Stimulated activated naive CD8-positive, alpha-beta T cell treated with anti-CD3 and anti-CD28 coated beads, Interleukin-15, Interleukin-2, amounts not matched to agents 100 ng/mL and 50 ng/mL, for 24 hours (primary cell): ENCODE data around the gene LHFPL5.

Experiments
- H3K27ac Mint-ChIP-seq: one replicate; pipeline ENCODE4 v1.8.0; 2021; ENCODE audit warnings: mild to moderate bottlenecking, mixed read lengths
- H3K27me3 Mint-ChIP-seq: one replicate; pipeline ENCODE4 v1.8.0; 2021; ENCODE audit warnings: mixed read lengths
- H3K36me3 Mint-ChIP-seq: one replicate; pipeline ENCODE4 v1.8.0; 2021; ENCODE audit warnings: low read depth, mixed read lengths
- H3K4me1 Mint-ChIP-seq: one replicate; pipeline ENCODE4 v1.8.0; 2021; ENCODE audit warnings: low read depth, mixed read lengths
- H3K4me3 Mint-ChIP-seq: one replicate; pipeline ENCODE4 v1.8.0; 2021; ENCODE audit warnings: mild to moderate bottlenecking, mixed read lengths
- H3K9me3 Mint-ChIP-seq: one replicate; pipeline ENCODE4 v1.8.0; 2021; ENCODE audit warnings: mixed read lengths

Gene LHFPL5

DNA sequence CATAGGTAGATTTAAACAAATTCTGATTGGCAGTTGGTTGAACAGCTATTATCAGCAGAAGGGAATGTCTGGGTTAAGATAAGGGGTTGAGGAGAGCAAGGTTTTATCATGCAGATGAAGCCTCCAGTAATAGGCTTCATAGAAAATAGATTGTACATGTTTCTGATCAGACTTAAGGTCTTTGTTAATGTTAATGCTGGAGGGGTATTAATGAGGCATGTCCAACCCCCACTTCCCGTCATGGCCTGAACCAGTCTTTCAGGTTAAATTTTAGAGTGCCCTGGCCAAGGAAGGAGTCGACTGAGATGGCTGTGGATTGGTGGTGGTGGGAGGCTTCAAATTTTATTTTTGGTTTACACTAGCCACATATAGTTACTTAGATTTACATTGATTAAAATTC, 21.0 kb upstream of the LHFPL5 start:
- Mint-ChIP-seq H3K4me3 (no peak overlapping the region), H3K36me3 (no peaks in the 10 kb centered on the region), H3K4me1 (no peaks in the 10 kb centered on the region), H3K27ac (no peak overlapping the region), H3K27me3 (peaks cover 43% of the 10 kb centered on the region), H3K9me3 (no peaks in the 10 kb centered on the region)

DNA sequence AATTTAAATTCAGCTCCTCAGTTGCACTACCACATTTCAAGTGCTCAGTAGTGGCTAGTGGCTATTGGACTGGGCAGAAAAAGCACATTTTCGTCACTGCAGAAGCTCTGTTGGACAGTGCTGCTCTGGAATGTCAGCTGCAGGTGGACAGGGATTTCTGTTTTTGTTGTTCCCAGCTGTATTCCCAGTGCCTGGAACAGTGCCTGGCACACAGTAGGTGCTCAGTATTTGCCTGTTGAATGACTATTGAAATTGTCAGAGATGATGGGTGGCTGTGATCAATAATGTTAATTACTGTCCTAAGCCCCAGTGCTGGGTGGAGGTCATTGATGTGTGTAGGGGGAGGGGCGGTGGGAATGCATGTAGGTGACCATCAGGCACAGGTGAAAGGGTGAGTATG, 18.9 kb upstream of the LHFPL5 start:
- H3K36me3 Mint-ChIP-seq = no peaks in the 10 kb centered on the region
- H3K4me1 Mint-ChIP-seq = no peaks in the 10 kb centered on the region
- H3K27ac Mint-ChIP-seq = no peak overlapping the region
- no peak overlapping the region for H3K4me3 Mint-ChIP-seq
- H3K9me3 Mint-ChIP-seq = no peaks in the 10 kb centered on the region
- peaks cover 49% of the 10 kb centered on the region for H3K27me3 Mint-ChIP-seq

DNA sequence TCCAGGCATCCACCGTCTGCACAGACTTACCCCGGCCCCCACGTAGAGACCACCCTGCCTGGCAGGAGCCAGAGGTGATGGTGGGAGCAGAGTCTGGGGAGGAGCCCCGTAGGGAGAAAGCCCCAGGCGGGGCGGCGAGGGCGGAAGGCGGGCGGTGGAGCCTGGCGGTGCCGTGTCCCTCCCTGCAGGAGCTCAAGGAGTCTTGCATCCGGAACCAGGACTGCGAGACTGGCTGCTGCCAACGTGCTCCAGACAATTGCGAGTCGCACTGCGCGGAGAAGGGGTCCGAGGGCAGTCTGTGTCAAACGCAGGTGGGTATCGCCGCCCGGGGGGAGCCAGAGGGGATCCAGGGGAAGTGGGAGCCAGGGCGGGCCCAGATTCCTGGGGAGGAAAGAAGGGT, 18.3 kb upstream of the LHFPL5 start:
- no peaks in the 10 kb centered on the region for H3K4me1 Mint-ChIP-seq
- H3K27me3 Mint-ChIP-seq = peaks cover 46% of the 10 kb centered on the region
- H3K27ac Mint-ChIP-seq = no peak overlapping the region
- H3K4me3 Mint-ChIP-seq = no peak overlapping the region
- no peaks in the 10 kb centered on the region for H3K9me3 Mint-ChIP-seq
- no peaks in the 10 kb centered on the region for H3K36me3 Mint-ChIP-seq

DNA sequence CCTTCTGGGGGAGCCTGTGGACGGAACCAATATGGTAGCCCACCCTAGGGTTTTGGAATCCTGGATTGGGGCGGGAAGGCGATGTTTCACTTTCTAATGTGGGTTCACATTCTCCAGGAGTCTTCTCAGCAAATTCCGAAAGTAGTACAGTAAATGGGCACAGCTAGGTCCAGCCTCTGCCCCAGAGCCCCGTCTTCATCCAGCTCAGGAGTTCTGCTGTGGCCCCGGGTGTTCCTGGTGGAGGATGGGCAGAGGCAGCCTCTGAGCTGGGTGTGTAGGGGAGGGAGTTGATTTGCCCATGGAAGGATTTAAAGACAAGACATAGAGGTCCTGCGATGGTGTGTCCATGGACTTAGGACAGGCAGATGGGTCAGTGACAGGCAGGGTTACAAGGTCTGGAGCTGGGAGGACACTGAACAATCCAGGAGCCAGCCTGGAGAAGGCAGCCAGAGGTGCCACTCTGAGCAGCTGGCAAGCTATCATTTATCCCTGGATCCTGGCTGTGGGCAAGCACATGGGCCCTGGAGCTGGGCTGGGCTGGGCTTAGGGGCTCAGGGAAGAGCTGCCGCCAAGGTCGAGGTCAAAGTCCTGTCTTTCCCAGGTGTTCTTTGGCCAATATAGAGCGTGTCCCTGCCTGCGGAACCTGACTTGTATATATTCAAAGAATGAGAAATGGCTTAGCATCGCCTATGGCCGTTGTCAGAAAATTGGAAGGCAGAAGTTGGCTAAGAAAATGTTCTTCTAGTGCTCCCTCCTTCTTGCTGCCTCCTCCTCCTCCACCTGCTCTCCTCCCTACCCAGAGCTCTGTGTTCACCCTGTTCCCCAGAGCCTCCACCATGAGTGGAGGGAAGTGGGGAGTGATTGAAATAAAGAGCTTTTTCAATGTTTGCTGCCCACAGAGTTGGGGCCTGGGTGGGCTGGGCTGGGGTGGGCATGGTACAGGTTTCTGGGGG, 17.6 kb upstream of the LHFPL5 start:
- H3K9me3 Mint-ChIP-seq = no peaks in the 10 kb centered on the region
- H3K27ac Mint-ChIP-seq = no peak overlapping the region
- H3K27me3 Mint-ChIP-seq = peaks cover 46% of the 10 kb centered on the region
- no peaks in the 10 kb centered on the region for H3K36me3 Mint-ChIP-seq
- no peak overlapping the region for H3K4me3 Mint-ChIP-seq
- no peaks in the 10 kb centered on the region for H3K4me1 Mint-ChIP-seq

DNA sequence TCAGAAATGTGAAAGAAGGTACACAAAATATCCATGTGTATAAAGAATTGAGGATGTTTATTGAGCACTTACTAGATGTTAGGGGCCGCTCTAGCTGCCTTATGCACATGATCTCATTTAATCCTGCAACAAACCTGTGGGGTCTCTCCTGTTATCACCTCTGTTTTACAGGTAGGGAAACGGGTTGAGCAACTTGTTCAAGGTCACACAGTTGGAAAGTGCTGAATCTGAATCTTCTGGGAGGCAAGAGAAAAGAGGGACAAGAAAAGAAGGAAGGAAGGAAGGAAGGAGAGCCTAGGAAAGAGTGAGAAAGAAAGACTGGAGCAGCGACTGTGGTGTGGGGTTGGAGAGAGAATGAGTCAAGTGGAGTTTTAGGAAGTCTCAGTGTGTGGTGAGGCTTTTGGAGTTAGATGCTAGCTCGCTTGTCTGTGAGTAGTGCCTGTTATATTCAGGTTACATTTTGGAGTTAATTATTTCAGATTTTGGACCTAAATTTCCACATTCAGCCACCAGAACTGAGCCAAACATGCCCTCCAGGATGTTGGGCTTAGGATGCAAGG, 16.6 kb upstream of the LHFPL5 start:
- Mint-ChIP-seq H3K4me3 (no peak overlapping the region), H3K27ac (no peak overlapping the region), H3K27me3 (peaks cover 46% of the 10 kb centered on the region), H3K9me3 (no peaks in the 10 kb centered on the region), H3K4me1 (no peaks in the 10 kb centered on the region), H3K36me3 (no peaks in the 10 kb centered on the region)

DNA sequence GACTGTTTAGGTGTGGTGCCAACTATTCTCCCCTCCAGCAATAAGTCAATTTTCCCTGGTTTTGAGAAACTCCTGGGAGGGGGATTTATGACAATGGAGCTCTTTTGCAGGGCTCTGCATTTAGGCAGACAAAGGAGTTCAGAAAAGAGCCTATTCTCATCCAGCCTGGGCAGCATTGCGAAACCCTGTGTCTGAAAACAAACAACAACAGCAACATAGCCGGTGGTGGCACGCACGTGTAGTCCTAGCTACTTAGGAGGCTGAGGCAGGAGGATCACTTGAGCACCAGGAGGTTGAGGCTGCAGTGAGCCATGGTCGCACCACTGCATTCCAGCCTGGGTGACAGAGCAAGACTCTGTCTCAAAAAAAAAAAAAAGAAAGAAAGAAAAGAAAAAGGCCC, 14.5 kb upstream of the LHFPL5 start:
- Mint-ChIP-seq H3K36me3 (no peaks in the 10 kb centered on the region), H3K27me3 (peaks cover 36% of the 10 kb centered on the region), H3K27ac (no peak overlapping the region), H3K4me3 (no peak overlapping the region), H3K9me3 (no peaks in the 10 kb centered on the region), H3K4me1 (no peaks in the 10 kb centered on the region)

DNA sequence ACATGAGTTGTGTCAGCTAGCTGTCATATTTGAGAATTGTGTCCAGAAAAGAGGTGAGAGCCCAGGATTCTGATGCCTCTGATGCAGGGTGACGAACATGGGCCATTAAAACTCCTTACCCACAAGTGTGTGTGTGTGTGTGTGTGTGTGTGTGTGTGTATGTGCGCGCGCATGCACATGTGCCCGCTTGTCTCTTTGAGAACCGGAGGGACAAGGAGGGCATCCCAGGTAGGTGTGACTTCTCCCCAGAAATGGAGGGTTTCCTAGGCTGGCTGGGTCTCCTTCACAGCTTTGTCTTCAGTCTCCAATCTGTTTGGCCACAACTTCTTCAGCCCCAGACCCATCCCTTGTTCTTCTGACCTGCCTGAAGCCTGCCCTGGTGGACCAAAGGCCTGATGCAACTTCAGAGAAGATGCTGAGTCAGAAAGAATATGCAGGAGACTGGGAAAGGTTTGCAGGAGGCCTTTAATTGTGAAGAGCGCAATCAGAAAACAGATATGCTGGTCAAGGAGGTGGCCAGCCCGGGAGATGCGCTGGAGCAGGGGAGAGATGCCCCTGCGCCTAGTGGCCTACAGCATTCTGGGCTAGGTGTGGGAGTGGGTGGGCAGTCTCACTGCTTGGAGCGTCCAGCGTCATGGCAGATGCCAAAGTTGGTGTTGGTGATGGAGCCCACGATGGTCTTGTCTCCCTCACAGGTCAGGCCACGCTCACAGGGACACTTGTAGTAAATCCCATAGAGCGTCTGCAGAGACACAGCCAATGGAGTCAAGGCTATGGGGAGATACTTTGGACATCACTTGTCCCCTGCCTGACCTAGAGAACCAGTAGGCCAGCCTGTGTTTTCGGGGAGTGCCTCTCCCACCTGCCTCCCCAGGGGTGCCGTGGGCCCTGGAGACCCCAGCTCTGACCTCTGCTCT, 10.4 kb upstream of the LHFPL5 start:
- no peak overlapping the region for H3K4me3 Mint-ChIP-seq
- no peak overlapping the region for H3K27ac Mint-ChIP-seq
- no peaks in the 10 kb centered on the region for H3K4me1 Mint-ChIP-seq
- H3K27me3 Mint-ChIP-seq = peaks cover 6% of the 10 kb centered on the region
- no peaks in the 10 kb centered on the region for H3K36me3 Mint-ChIP-seq
- no peaks in the 10 kb centered on the region for H3K9me3 Mint-ChIP-seq

DNA sequence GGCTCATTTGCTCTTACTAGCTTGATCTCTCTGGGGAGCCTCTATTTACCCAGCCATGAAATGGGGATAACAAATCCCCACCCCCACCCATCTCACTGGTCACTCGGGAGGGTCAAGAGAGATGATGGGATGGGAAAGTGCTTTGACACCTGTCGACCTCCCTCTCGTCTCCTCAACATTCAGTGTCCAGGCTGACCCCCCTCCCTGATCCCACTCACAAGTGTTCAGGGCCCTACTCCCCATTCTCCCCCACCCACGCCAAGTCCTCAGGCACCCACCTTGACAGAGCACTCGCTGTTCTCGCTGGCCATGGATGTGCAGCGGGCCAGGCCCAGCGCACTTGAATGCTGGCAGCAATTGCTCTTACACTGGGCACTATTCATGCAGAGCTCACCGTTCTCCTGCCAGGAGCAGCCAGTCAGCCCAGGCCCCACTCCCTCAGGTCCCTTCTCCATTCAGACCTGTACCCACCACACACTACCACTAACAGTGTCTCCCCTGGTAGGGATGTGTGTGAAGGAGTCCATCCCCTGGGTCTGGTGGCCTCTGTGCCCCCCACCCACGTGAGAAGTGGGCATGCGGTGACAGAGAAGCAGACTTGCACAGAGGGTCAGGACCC, 9.6 kb upstream of the LHFPL5 start:
- Mint-ChIP-seq H3K27me3 (peaks cover 1% of the 10 kb centered on the region), H3K9me3 (no peaks in the 10 kb centered on the region), H3K4me1 (no peaks in the 10 kb centered on the region), H3K36me3 (no peaks in the 10 kb centered on the region), H3K27ac (no peak overlapping the region), H3K4me3 (no peak overlapping the region)

DNA sequence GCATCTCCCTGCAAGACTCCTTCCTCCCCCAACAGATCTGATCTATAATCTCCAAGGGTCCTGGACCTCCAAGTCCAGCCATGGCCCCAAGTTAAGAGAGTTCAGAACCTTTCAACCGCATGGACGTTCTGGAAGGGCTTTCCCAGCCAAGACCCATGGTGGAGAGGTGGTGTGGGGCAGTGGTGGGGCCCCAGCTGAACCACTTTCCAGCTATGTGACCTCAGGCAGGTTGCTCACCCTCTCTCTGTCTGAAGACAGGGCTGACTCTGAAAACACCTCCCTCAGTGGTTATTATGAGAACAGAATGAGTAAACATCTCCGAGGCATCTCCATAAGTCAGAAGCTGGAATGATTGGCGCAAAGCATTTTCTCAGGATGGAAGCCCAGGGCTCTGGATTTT, 8.9 kb upstream of the LHFPL5 start:
- H3K36me3 Mint-ChIP-seq = no peaks in the 10 kb centered on the region
- H3K4me3 Mint-ChIP-seq = no peak overlapping the region
- no peaks in the 10 kb centered on the region for H3K4me1 Mint-ChIP-seq
- no peaks in the 10 kb centered on the region for H3K9me3 Mint-ChIP-seq
- no peak overlapping the region for H3K27ac Mint-ChIP-seq
- no peaks in the 10 kb centered on the region for H3K27me3 Mint-ChIP-seq

DNA sequence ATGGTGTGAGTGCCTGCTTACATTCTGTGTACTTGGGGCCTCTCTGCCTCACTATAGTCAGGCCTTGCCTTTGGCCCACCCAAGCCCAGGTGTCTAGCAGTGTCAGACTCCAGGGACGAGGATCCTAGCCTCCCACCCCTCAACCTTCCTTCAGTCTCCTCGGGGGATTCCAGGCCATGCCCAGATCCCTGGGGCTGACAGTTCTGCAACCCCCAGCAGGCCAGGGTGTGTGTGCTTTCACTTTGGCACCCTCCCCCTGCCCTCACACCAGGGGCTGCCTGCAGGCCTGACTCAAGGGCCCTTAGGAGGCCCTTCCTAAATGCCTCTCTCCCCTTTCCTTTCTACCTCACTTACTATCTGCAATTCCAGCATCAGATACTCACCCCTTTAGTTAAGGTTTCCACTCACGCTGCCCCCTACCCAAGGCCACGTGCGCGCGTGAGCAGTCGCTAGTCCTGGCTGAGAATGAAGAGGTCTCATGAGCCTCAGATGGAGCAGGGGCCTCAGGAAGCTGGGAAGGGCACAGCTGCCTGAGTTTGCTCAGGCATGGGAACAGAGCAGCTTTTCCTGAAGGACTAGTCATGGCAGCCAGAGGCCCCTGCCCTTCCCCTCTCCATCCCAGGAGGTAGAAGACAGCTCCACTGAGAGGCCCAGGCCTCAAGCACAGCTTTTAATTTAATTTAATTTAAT, 7.2 kb upstream of the LHFPL5 start:
- H3K36me3 Mint-ChIP-seq = no peaks in the 10 kb centered on the region
- no peaks in the 10 kb centered on the region for H3K4me1 Mint-ChIP-seq
- no peaks in the 10 kb centered on the region for H3K27me3 Mint-ChIP-seq
- no peak overlapping the region for H3K4me3 Mint-ChIP-seq
- no peak overlapping the region for H3K27ac Mint-ChIP-seq
- no peaks in the 10 kb centered on the region for H3K9me3 Mint-ChIP-seq

DNA sequence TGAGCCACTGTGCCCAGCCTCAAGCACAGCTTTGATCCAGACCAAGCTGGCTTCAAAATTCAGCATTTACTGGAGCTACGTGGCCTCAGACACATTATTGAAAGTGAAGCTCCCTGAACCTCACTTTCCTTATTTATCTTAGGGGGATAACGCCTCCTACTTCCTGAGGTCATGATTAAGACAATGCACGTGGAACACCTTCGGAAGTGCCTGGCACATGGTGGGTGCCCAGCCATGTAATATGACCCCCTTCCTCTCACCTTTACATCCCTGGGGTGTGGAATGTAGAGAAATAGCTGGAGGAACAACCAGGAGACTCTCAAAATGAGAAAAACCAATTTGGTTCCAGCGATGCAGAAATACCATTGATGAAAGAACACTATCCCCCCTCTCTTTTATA, 6.4 kb upstream of the LHFPL5 start:
- Mint-ChIP-seq H3K4me3 (no peak overlapping the region), H3K27ac (no peak overlapping the region), H3K4me1 (no peaks in the 10 kb centered on the region), H3K36me3 (no peaks in the 10 kb centered on the region), H3K9me3 (no peaks in the 10 kb centered on the region), H3K27me3 (no peaks in the 10 kb centered on the region)

DNA sequence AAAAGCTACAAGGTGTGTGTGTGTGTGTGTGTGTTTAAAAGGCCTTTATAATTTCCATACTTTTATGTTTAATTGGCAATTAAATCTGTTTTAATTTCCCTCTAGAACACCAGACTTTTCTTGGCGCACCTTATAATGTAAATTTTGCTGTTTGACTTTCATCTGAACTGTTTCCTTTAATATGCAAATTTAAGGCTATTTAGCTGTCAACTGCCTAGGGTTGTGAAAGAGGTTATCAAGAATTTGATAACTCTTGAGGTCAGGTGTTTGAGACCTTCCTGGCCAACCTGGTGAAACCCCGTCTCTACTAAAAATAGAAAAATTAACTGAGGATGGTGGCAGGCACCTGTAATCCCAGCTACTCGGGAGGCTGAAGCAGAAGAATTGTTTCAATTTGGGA, 4.0 kb upstream of the LHFPL5 start:
- Mint-ChIP-seq H3K4me1 (peaks cover 3% of the 10 kb centered on the region), H3K27me3 (peaks cover 7% of the 10 kb centered on the region), H3K4me3 (no peak overlapping the region), H3K9me3 (no peaks in the 10 kb centered on the region), H3K27ac (no peak overlapping the region), H3K36me3 (no peaks in the 10 kb centered on the region)

DNA sequence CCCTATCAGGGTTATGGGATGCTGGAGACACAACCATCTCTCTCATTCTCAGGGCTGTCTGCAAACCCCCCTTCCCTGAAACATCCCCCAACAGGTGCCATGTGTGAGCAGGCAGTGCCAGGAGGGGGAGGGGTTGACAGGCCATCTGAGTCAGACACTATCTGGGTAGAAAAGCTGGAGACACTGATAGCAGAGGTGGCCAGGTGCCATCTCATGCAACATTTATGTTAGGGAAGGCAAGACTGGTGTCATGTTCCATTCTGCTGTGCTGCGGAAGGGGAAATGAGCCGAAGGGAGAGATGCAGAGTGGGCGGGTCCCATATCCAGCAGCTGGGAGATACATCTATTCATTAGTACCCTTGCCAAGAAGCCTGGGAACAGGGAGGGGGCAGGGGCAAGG, 3.5 kb downstream of the LHFPL5 start:
- no peak overlapping the region for H3K4me3 Mint-ChIP-seq
- peaks cover 3% of the 10 kb centered on the region for H3K4me1 Mint-ChIP-seq
- H3K27ac Mint-ChIP-seq = no peak overlapping the region
- H3K27me3 Mint-ChIP-seq = peaks cover 20% of the 10 kb centered on the region
- H3K36me3 Mint-ChIP-seq = no peaks in the 10 kb centered on the region
- no peaks in the 10 kb centered on the region for H3K9me3 Mint-ChIP-seq

DNA sequence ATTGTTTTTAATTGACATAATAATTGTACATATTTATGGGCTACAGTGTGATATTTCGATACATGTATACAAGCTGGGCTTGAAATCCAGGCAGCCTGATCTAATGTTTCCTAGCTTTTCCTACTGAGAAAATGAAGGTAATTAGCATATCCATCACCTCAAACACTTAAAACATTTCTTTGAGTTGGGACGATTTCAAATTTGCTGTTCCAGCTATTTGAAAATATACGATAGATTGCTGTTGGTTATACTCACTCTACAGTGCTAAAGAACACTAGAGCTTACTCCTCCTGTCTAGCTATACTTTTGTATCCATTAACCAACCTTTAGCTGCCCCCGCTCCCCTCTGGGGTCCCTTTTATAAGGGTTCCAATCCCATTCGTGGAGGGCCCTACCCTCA, 4.7 kb downstream of the LHFPL5 start:
- peaks cover 1% of the 10 kb centered on the region for H3K4me1 Mint-ChIP-seq
- peaks cover 20% of the 10 kb centered on the region for H3K27me3 Mint-ChIP-seq
- H3K36me3 Mint-ChIP-seq = no peaks in the 10 kb centered on the region
- H3K27ac Mint-ChIP-seq = no peak overlapping the region
- no peaks in the 10 kb centered on the region for H3K9me3 Mint-ChIP-seq
- H3K4me3 Mint-ChIP-seq = no peak overlapping the region
